Endodermal cell (in vitro differentiated cells): ENCODE results near the gene KLK14. TPM values are rescaled to one million over a fixed set of nuclear protein-coding genes. Genes with fewer than 3 reads are reported as not detected.

Source experiments
- DNase-seq: peaks from one replicate; pipeline ENCODE4 v3.0.0-alpha.2; 2017
- H3K27ac ChIP-seq: 2 replicates; pipeline ENCODE4 v1.5.1; 2013; ENCODE audit warnings: mild to moderate bottlenecking, low read depth, low read length, moderate library complexity
- H3K27me3 ChIP-seq: 2 replicates; pipeline ENCODE4 v1.6.1; 2013; ENCODE audit warnings: mild to moderate bottlenecking, low read length, moderate library complexity; ENCODE audit not compliant: insufficient read depth, control insufficient read depth, poor library complexity, severe bottlenecking
- H3K36me3 ChIP-seq: 2 replicates; pipeline ENCODE4 v1.7.0; 2013; ENCODE audit warnings: mild to moderate bottlenecking, low read length, moderate library complexity; ENCODE audit not compliant: control insufficient read depth, insufficient read depth
- H3K4me1 ChIP-seq: one replicate; pipeline ENCODE4 v1.7.0; 2013; ENCODE audit warnings: low read length; ENCODE audit not compliant: control insufficient read depth, insufficient read depth
- H3K4me3 ChIP-seq: 2 replicates; pipeline ENCODE4 v1.5.1; 2013; ENCODE audit warnings: mild to moderate bottlenecking, low read length, moderate library complexity
- H3K9ac ChIP-seq: 2 replicates; pipeline ENCODE4 v1.6.1; 2013; ENCODE audit warnings: mild to moderate bottlenecking, low read length, moderate library complexity; ENCODE audit not compliant: poor library complexity, severe bottlenecking; ENCODE audit errors: extremely low read depth
- H3K9me3 ChIP-seq: 2 replicates; pipeline ENCODE4 v1.6.1; 2013; ENCODE audit warnings: mild to moderate bottlenecking, low read length, moderate library complexity; ENCODE audit not compliant: control insufficient read depth
- H3K27ac Mint-ChIP-seq: 2 replicates; pipeline ENCODE4 v1.8.0; 2020; ENCODE audit warnings: mixed read lengths
- H3K27me3 Mint-ChIP-seq: 2 replicates; pipeline ENCODE4 v1.8.0; 2021; ENCODE audit warnings: mild to moderate bottlenecking, mixed read lengths; ENCODE audit not compliant: insufficient read depth
- H3K36me3 Mint-ChIP-seq: 2 replicates; pipeline ENCODE4 v1.8.0; 2020; ENCODE audit warnings: low read depth, mixed read lengths
- H3K4me1 Mint-ChIP-seq: 2 replicates; pipeline ENCODE4 v1.8.0; 2020; ENCODE audit warnings: mixed read lengths
- H3K4me3 Mint-ChIP-seq: 2 replicates; pipeline ENCODE4 v1.8.0; 2020; ENCODE audit warnings: mild to moderate bottlenecking, moderate library complexity, mixed read lengths
- H3K9me3 Mint-ChIP-seq: 2 replicates; pipeline ENCODE4 v1.8.0; 2020; ENCODE audit warnings: mild to moderate bottlenecking, mixed read lengths
- CTCF ChIP-seq: fragments of 200-600 bp; sonication (generic); conservative IDR thresholded peaks from 2 replicates; pipeline ENCODE4 v1.5.0; 2021; ENCODE audit warnings: antibody characterized with exemption, mild to moderate bottlenecking
- WGBS, 2 experiments: methylation state at CpG; one replicate each; pipeline versions ENCODE4 v1.1.5 to v1.1.7; 2013; ENCODE audit warnings: missing lambda C conversion rate in 2 of 2, mixed read lengths in 1 of 2; ENCODE audit not compliant: insufficient coverage in 1 of 2, insufficient read length in 1 of 2; 5-methylcytosine and 5-hydroxymethylcytosine counted together
- total RNA-seq, 2 donors: library from RNA; stranded (reverse); fragmentation: NEBNext Ultra II Directional in 1 of 2; extraction: Animal tissue kit (Norgen Biotek cat#: 25700) in 1 of 2; gene quantifications; 2 replicates in 1 of 2; 3 replicates in 1 of 2; pipeline ENCODE4 v1.2.1, GENCODE V29; 2021

The KLK14 gene
- total RNA-seq, 2 donors from 2014 or later, result 0.55 to 0.71 TPM

- no peak overlapping the region for H3K27ac Mint-ChIP-seq
- 92 to 96% methylated on average over 8 to 10 of the region's 10 CpGs for WGBS, 2 experiments
- H3K27me3 ChIP-seq, result no peaks in the 10 kb centered on the region
- H3K36me3 ChIP-seq, result no peaks in the 10 kb centered on the region
- no peak overlapping the region for H3K27ac ChIP-seq
- TF ChIP-seq CTCF, result no peak
- no peaks in the 10 kb centered on the region for H3K9me3 Mint-ChIP-seq
- peaks cover 18% of the 10 kb centered on the region for H3K4me1 Mint-ChIP-seq
- H3K27me3 Mint-ChIP-seq, result peaks cover 11% of the 10 kb centered on the region
- no peaks in the 10 kb centered on the region for H3K4me1 ChIP-seq
- H3K4me3 ChIP-seq, result no peak overlapping the region
- no peak for DNase-seq
- H3K36me3 Mint-ChIP-seq, result no peaks in the 10 kb centered on the region
- no peak overlapping the region for H3K4me3 Mint-ChIP-seq
- no peak overlapping the region for H3K9ac ChIP-seq
- H3K9me3 ChIP-seq, result no peaks in the 10 kb centered on the region
Measured at GRCh38 chr19:51091126-51091525, 8.4 kb upstream of the KLK14 start.

DNA sequence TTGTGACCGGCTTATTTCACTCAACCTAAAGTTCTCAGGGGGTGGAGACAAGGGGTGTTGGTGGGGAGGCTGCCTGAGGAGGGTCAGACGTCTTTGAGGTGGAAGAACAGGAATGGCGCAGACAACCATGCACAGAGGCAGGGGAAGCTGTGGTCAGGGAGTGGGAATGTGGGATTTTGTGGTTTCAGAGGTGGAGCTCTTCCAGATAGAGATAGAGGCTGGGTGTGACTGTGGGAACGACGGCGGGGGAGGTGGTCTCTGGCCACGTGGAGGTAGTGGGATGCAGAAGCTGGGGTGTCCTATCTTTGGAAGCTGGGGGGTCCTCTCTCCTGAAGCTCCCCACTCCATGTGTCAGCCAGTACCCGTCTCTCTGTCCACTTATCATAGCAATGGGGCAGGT is 7.8 kb upstream of the KLK14 start:
- Histone ChIP-seq H3K9ac (no peak overlapping the region), H3K27me3 (no peaks in the 10 kb centered on the region), H3K36me3 (no peaks in the 10 kb centered on the region), H3K9me3 (no peaks in the 10 kb centered on the region), H3K4me1 (no peaks in the 10 kb centered on the region), H3K27ac (no peak overlapping the region), H3K4me3 (no peak overlapping the region)
- DNase-seq, result no peak
- 90 to 93% methylated on average over 4 of the region's 8 CpGs for WGBS, 2 experiments
- Mint-ChIP-seq H3K9me3 (no peaks in the 10 kb centered on the region), H3K4me1 (peaks cover 18% of the 10 kb centered on the region), H3K27me3 (peaks cover 11% of the 10 kb centered on the region), H3K36me3 (no peaks in the 10 kb centered on the region), H3K4me3 (no peak overlapping the region), H3K27ac (no peak overlapping the region)
- no peak for TF ChIP-seq CTCF

DNA sequence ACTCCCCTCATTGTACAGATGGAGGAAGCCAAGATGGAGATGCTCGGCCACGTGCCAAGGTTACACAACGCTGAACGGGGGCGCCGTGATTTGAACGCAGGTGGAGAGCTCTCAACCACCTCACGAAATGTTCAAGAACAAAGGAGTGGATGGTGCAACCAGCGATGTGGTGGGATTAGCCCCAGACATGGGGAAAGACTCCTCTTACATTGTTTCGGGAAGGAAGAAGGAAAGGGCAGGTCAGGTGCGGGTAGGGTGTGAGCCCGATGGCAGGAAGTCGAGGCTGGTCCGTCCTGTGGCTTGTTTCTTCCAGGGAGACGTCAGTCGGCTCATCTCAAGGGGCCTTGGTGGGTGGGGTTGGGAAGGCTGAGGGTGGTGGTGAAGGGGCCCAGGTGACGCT is 7.1 kb upstream of the KLK14 start:
- H3K27me3 Mint-ChIP-seq, result peaks cover 11% of the 10 kb centered on the region
- H3K4me1 Mint-ChIP-seq, result peaks cover 18% of the 10 kb centered on the region
- 97 to 98% methylated on average over 11 to 17 of the region's 17 CpGs for WGBS, 2 experiments
- no peak for TF ChIP-seq CTCF
- no peak overlapping the region for H3K27ac Mint-ChIP-seq
- no peak overlapping the region for H3K4me3 Mint-ChIP-seq
- H3K9ac ChIP-seq, result no peak overlapping the region
- DNase-seq, result no peak
- H3K36me3 Mint-ChIP-seq, result no peaks in the 10 kb centered on the region
- H3K9me3 Mint-ChIP-seq, result no peaks in the 10 kb centered on the region
- H3K9me3 ChIP-seq, result no peaks in the 10 kb centered on the region
- H3K4me1 ChIP-seq, result no peaks in the 10 kb centered on the region
- H3K27ac ChIP-seq, result no peak overlapping the region
- no peaks in the 10 kb centered on the region for H3K36me3 ChIP-seq
- no peak overlapping the region for H3K4me3 ChIP-seq
- H3K27me3 ChIP-seq, result no peaks in the 10 kb centered on the region
